Gastroesophageal sphincter (tissue), 4 donors: ENCODE measurements around the gene SERPINH1. TPM values are rescaled to one million over a fixed set of nuclear protein-coding genes. Genes with fewer than 3 reads are reported as not detected.

Experiments used
- ATAC-seq: fragments of 150-250 bp; one replicate; pipeline ENCODE4 v1.9.1; 2016; ENCODE audit warnings: mild to moderate bottlenecking, moderate library complexity
- H3K27ac ChIP-seq, 4 donors: fragments of 200-600 bp; sonication (generic) in 3 of 4; 1 replicate in 3 of 4; 2 replicates in 1 of 4; pipeline ENCODE4 v1.5.1; 2016 to 2019
- H3K27me3 ChIP-seq: fragments of 200-600 bp; sonication (generic); one replicate; pipeline ENCODE4 v1.5.1; 2019
- H3K36me3 ChIP-seq, 2 donors: fragments of 200-600 bp; sonication (generic); one replicate each; pipeline ENCODE4 v1.5.1; 2019; ENCODE audit warnings: control low read depth in 1 of 2
- H3K4me1 ChIP-seq, 3 donors: fragments of 200-600 bp; sonication (generic); 1 replicate in 2 of 3; 2 replicates in 1 of 3; pipeline ENCODE4 v1.5.1; 2016 to 2019; ENCODE audit warnings: control low read depth in 2 of 3
- H3K4me3 ChIP-seq, 2 donors: fragments of 200-600 bp; sonication (generic); one replicate each; pipeline ENCODE4 v1.5.1; 2019; ENCODE audit warnings: mild to moderate bottlenecking in 1 of 2, moderate library complexity in 1 of 2
- H3K9me3 ChIP-seq, 3 donors: fragments of 200-600 bp; sonication (generic); one replicate each; pipeline ENCODE4 v1.5.1; 2017 to 2019; ENCODE audit warnings: control low read depth in 2 of 3
- CTCF ChIP-seq, 4 experiments: fragments of 200-600 bp in 2 of 4; fragments of 450-650 bp in 2 of 4; sonication (generic) in 1 of 4; IDR thresholded peaks; one replicate each; pipeline ENCODE4 v1.5.1; 2017 to 2019; ENCODE audit warnings: antibody characterized with exemption in 4 of 4, mild to moderate bottlenecking in 2 of 4, moderate library complexity in 2 of 4
- EP300 ChIP-seq: sonication (generic); formaldehyde crosslinking; IDR thresholded peaks from one replicate; pipeline ENCODE4 v1.6.1; 2017; ENCODE audit warnings: antibody characterized with exemption, mild to moderate bottlenecking
- POLR2A ChIP-seq, 2 donors: fragments of 450-650 bp; IDR thresholded peaks; one replicate each; pipeline ENCODE4 v1.6.1; 2017; ENCODE audit warnings: antibody characterized with exemption in 2 of 2, mild to moderate bottlenecking in 2 of 2, moderate library complexity in 1 of 2
- POLR2AphosphoS5 ChIP-seq: sonication (generic); formaldehyde crosslinking; IDR thresholded peaks from one replicate; pipeline ENCODE4 v1.6.1; 2017; ENCODE audit warnings: antibody characterized with exemption
- WGBS, 2 donors: methylation state at CpG; one replicate each; pipeline ENCODE4 v1.1.5; 2018; ENCODE audit warnings: low coverage in 1 of 2; 5-methylcytosine and 5-hydroxymethylcytosine counted together
- total RNA-seq, 4 donors: library from RNA; depleted of rRNA; stranded (reverse); fragments of >200 nt; gene quantifications; one replicate each; pipeline ENCODE4 v1.1.0, GENCODE V29; 2016

The SERPINH1 gene
- total RNA-seq, 4 donors from 2014 or later, result 127 to 284 (median 175) TPM

- no peaks in the 10 kb centered on the region for H3K36me3 ChIP-seq
- H3K4me3 ChIP-seq, result peak overlapping the region in 1 of 2 donors; percentile 20
- 18 to 23% methylated on average over 3 of the region's 8 CpGs for WGBS, 2 donors
- no peaks in the 10 kb centered on the region for H3K27me3 ChIP-seq
- ATAC-seq, result no peak
- H3K27ac ChIP-seq, result peak overlapping the region; percentile 98 to 100 (median 99)
- TF ChIP-seq EP300 (no peak), POLR2AphosphoS5 (peak; percentile 41)
- peaks cover 6 to 92% (median 51%) of the 10 kb centered on the region in 3 donors for H3K4me1 ChIP-seq
- no peaks in the 10 kb centered on the region for H3K9me3 ChIP-seq
Observed at GRCh38 chr11:75558939-75559843, 2.9 kb upstream of the SERPINH1 start.

GRCh38 chr11:75560644-75561043 is 1.4 kb upstream of the SERPINH1 start:
- Histone ChIP-seq H3K36me3 (peaks cover 0 to 9% of the 10 kb centered on the region in 2 donors), H3K9me3 (no peaks in the 10 kb centered on the region), H3K27me3 (no peaks in the 10 kb centered on the region), H3K27ac (peak overlapping the region; percentile 98 to 100 (median 99)), H3K4me1 (peaks cover 9 to 92% (median 56%) of the 10 kb centered on the region in 3 donors), H3K4me3 (no peak overlapping the region)
- WGBS, 2 donors, result 50 to 60% methylated on average over 1 of the region's 1 CpG
- ATAC-seq, result no peak
- TF ChIP-seq POLR2A (IDR thresholded peaks at IDR 0.05), result no peak
- no peak for TF ChIP-seq POLR2AphosphoS5
- TF ChIP-seq CTCF (IDR thresholded peaks at IDR 0.05), result no peak
- no peak for TF ChIP-seq EP300

GRCh38 chr11:75561426-75562047 is 516 bp upstream of the SERPINH1 start:
- H3K4me1 ChIP-seq, result peaks cover 9 to 92% (median 65%) of the 10 kb centered on the region in 3 donors
- no peak for TF ChIP-seq POLR2A (IDR thresholded peaks at IDR 0.05)
- peak overlapping the region; percentile 98 to 100 (median 99) for H3K27ac ChIP-seq
- no peaks in the 10 kb centered on the region for H3K9me3 ChIP-seq
- H3K4me3 ChIP-seq, result peak overlapping the region; percentile 75 to 89
- H3K27me3 ChIP-seq, result no peaks in the 10 kb centered on the region
- ATAC-seq, result no peak
- WGBS, 2 donors, result 0% methylated on average over 6 of the region's 21 CpGs; no CpG with 5 or more reads in 1 of the 2 donors
- H3K36me3 ChIP-seq, result peaks cover 0 to 17% of the 10 kb centered on the region in 2 donors

GRCh38 chr11:75562836-75563484 is 907 bp downstream of the SERPINH1 start:
- Histone ChIP-seq H3K27me3 (no peaks in the 10 kb centered on the region), H3K36me3 (peaks cover 0 to 32% of the 10 kb centered on the region in 2 donors), H3K27ac (peak overlapping the region; percentile 98 to 100 (median 99)), H3K9me3 (no peaks in the 10 kb centered on the region), H3K4me1 (peaks cover 9 to 92% (median 53%) of the 10 kb centered on the region in 3 donors), H3K4me3 (peak overlapping the region; percentile 75 to 89)
- no peak for ATAC-seq
- TF ChIP-seq EP300 (no peak), POLR2A (IDR thresholded peaks at IDR 0.05) (no peak)
- 1 to 3% methylated on average over 6 to 16 of the region's 16 CpGs for WGBS, 2 donors

- H3K4me1 ChIP-seq, result peaks cover 9 to 92% (median 51%) of the 10 kb centered on the region in 3 donors
- peak overlapping the region; percentile 98 to 100 (median 99) for H3K27ac ChIP-seq
- peaks cover 0 to 37% of the 10 kb centered on the region in 2 donors for H3K36me3 ChIP-seq
- no peak for ATAC-seq
- no peaks in the 10 kb centered on the region for H3K27me3 ChIP-seq
- no peaks in the 10 kb centered on the region for H3K9me3 ChIP-seq
- TF ChIP-seq POLR2AphosphoS5 (no peak), CTCF (IDR thresholded peaks at IDR 0.05) (no peak), EP300 (no peak), POLR2A (IDR thresholded peaks at IDR 0.05) (no peak)
- H3K4me3 ChIP-seq, result peak overlapping the region; percentile 75 to 89
- WGBS, 2 donors, result 2% methylated on average over 5 of the region's 5 CpGs; no CpG with 5 or more reads in 1 of the 2 donors
Observed at GRCh38 chr11:75563501-75563977, 1.5 kb downstream of the SERPINH1 start.
